ENCODE data around the gene GKAP1. TPM values are rescaled to one million over a fixed set of nuclear protein-coding genes. Genes with fewer than 3 reads are reported as not detected.

Gene GKAP1
- total and polyA plus RNA-seq, 2 experiments from 2014 or later: 5.0 to 5.7 TPM

- WGBS (ENCODE audit: low lambda C conversion rate, missing lambda C conversion rate): 17% methylated on average over 20 of the region's 20 CpGs
These were observed 108.9 kb downstream of the GKAP1 start for GRCh38 chr9:83708515-83709158.

GRCh38 chr9:83707768-83708514 is 109.6 kb downstream of the GKAP1 start, which contains the start of gene UBQLN1:
UBQLN1 (minus strand) TSS chr9:83707958; CDS start chr9:83707679, 279 bp downstream.
- H3K9me2 ChIP-seq (replicated peaks; ENCODE audit: insufficient read depth): no peaks in the 10 kb centered on the region
- peaks cover 5% of the 10 kb centered on the region for H3K4me1 ChIP-seq (ENCODE audit: insufficient read depth)
- no peaks in the 10 kb centered on the region for H3K36me3 ChIP-seq (replicated peaks; ENCODE audit: insufficient read depth, low read depth)
- peaks cover 48% of the 10 kb centered on the region for H3K79me2 ChIP-seq
- no peak for TF ChIP-seq CTCF (IDR thresholded peaks at IDR 0.05; ENCODE audit: poor library complexity)
- TF ChIP-seq EZH2 (IDR thresholded peaks at IDR 0.05; ENCODE audit: borderline replicate concordance): no peak
- no peak for TF ChIP-seq EZH2phosphoT487 (IDR thresholded peaks at IDR 0.05; ENCODE audit: low read depth, severe bottlenecking, unreplicated experiment)
- peak within 1 kb of the TSS; percentile 92 for H2AFZ ChIP-seq
- peaks cover 38% of the 10 kb centered on the region for H4K20me1 ChIP-seq (ENCODE audit: insufficient read depth, poor library complexity, severe bottlenecking)
- H3K9me3 ChIP-seq (ENCODE audit: low read depth): no peaks in the 10 kb centered on the region
- peak within 1 kb of the TSS; percentile 83 for H3K4me2 ChIP-seq
- peak within 1 kb of the TSS; percentile 100 for H3K27ac ChIP-seq
- no peaks in the 10 kb centered on the region for H3K27me3 ChIP-seq
- under 1% methylated on average over 67 of the region's 67 CpGs for WGBS (ENCODE audit: low lambda C conversion rate, missing lambda C conversion rate)
- peak; percentile 97 for DNase-seq (ENCODE audit: low spot score)
- H3K4me3 ChIP-seq: peak within 1 kb of the TSS; percentile 75

More at GRCh38 chr9:83708515-83709158, 108.9 kb downstream of the GKAP1 start:
- no peaks in the 10 kb centered on the region for H3K36me3 ChIP-seq (replicated peaks; ENCODE audit: insufficient read depth, low read depth)
- TF ChIP-seq EZH2 (IDR thresholded peaks at IDR 0.05; ENCODE audit: borderline replicate concordance) (no peak), CTCF (IDR thresholded peaks at IDR 0.05; ENCODE audit: poor library complexity) (peak; percentile 37), EZH2phosphoT487 (IDR thresholded peaks at IDR 0.05; ENCODE audit: low read depth, severe bottlenecking, unreplicated experiment) (no peak)
- no peaks in the 10 kb centered on the region for H3K9me2 ChIP-seq (replicated peaks; ENCODE audit: insufficient read depth)
- H3K4me3 ChIP-seq: peak overlapping the region; percentile 75
- peaks cover 5% of the 10 kb centered on the region for H3K4me1 ChIP-seq (ENCODE audit: insufficient read depth)
- H3K27me3 ChIP-seq: no peaks in the 10 kb centered on the region
- no peaks in the 10 kb centered on the region for H3K9me3 ChIP-seq (ENCODE audit: low read depth)
- DNase-seq (ENCODE audit: low spot score): peak; percentile 88
- H3K27ac ChIP-seq: peak overlapping the region; percentile 100
- H4K20me1 ChIP-seq (ENCODE audit: insufficient read depth, poor library complexity, severe bottlenecking): peaks cover 31% of the 10 kb centered on the region
- peaks cover 41% of the 10 kb centered on the region for H3K79me2 ChIP-seq
- H2AFZ ChIP-seq: peak overlapping the region; percentile 92
- peak overlapping the region; percentile 83 for H3K4me2 ChIP-seq

DNA sequence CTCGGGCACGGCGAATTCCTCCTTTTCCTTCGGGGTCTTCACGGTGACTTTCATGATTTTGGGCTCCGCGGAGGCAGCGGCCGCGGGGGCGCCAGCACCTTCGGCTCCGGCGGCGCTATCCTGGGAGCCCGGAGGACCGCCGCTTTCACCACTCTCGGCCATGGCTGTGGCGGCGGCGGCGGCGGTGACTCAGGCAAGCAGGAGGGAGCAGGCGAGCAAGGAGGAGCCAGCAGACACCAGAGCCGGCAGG is 110.1 kb downstream of the GKAP1 start:
- Histone ChIP-seq H3K27me3 (no peaks in the 10 kb centered on the region), H3K4me3 (peak overlapping the region; percentile 75), H3K4me1 (ENCODE audit: insufficient read depth) (peaks cover 5% of the 10 kb centered on the region), H3K27ac (peak overlapping the region; percentile 100), H3K9me3 (ENCODE audit: low read depth) (no peaks in the 10 kb centered on the region), H3K79me2 (peaks cover 53% of the 10 kb centered on the region), H3K9me2 (replicated peaks; ENCODE audit: insufficient read depth) (no peaks in the 10 kb centered on the region), H3K36me3 (replicated peaks; ENCODE audit: insufficient read depth, low read depth) (no peaks in the 10 kb centered on the region), H4K20me1 (ENCODE audit: insufficient read depth, poor library complexity, severe bottlenecking) (peaks cover 43% of the 10 kb centered on the region), H3K4me2 (peak overlapping the region; percentile 83), H2AFZ (peak overlapping the region; percentile 92)
- TF ChIP-seq EZH2 (IDR thresholded peaks at IDR 0.05; ENCODE audit: borderline replicate concordance) (no peak), CTCF (IDR thresholded peaks at IDR 0.05; ENCODE audit: poor library complexity) (no peak), EZH2phosphoT487 (IDR thresholded peaks at IDR 0.05; ENCODE audit: low read depth, severe bottlenecking, unreplicated experiment) (no peak)
- DNase-seq (ENCODE audit: low spot score): no peak
- 0% methylated on average over 26 of the region's 26 CpGs for WGBS (ENCODE audit: low lambda C conversion rate, missing lambda C conversion rate)
